CD4-positive, CD25-positive, alpha-beta regulatory T cell (primary cell): ENCODE results near the gene SVIL. TPM values are rescaled to one million over a fixed set of nuclear protein-coding genes. Genes with fewer than 3 reads are reported as not detected.
A peak's percentile ranks its signal among the peaks of the same experiment; 100 is the strongest.

Source experiments
- ATAC-seq, 2 donors: fragments of 150-1000 bp; cut with Tn5 transposase; one replicate each; pipeline ENCODE4 v1.10.0; 2021; ENCODE audit warnings: low read depth in 2 of 2, moderate number of reproducible peaks in 2 of 2, moderate library complexity in 1 of 2
- DNase-seq, 3 donors: peaks; one replicate each; pipeline versions ENCODE4 v3.0.0 to v3.0.0-alpha.2; 2012 to 2022; ENCODE audit warnings: mixed read lengths in 1 of 3
- H3K27ac ChIP-seq: one replicate; pipeline ENCODE4 v1.7.0; 2013; ENCODE audit warnings: mild to moderate bottlenecking, low read length; ENCODE audit not compliant: insufficient read depth, poor library complexity, severe bottlenecking
- H3K27me3 ChIP-seq: one replicate; pipeline ENCODE4 v1.7.0; 2013; ENCODE audit warnings: low read length; ENCODE audit not compliant: control insufficient read depth, insufficient read depth
- H3K36me3 ChIP-seq: one replicate; pipeline ENCODE4 v1.7.0; 2013; ENCODE audit warnings: mild to moderate bottlenecking, low read length, moderate library complexity; ENCODE audit not compliant: control insufficient read depth, insufficient read depth
- H3K4me1 ChIP-seq: 2 replicates; pipeline ENCODE4 v1.7.0; 2013; ENCODE audit warnings: mild to moderate bottlenecking, low read length; ENCODE audit not compliant: insufficient read depth, control insufficient read depth, poor library complexity, severe bottlenecking
- H3K4me3 ChIP-seq: one replicate; pipeline ENCODE4 v1.7.0; 2013; ENCODE audit warnings: low read depth, mild to moderate bottlenecking, low read length, moderate library complexity
- H3K9me3 ChIP-seq, 2 experiments: 1 replicate in 1 of 2; 2 replicates in 1 of 2; pipeline ENCODE4 v1.7.0; 2013; ENCODE audit warnings: low read length in 2 of 2, mild to moderate bottlenecking in 1 of 2, moderate library complexity in 1 of 2; ENCODE audit not compliant: control insufficient read depth in 2 of 2
- H3K27ac Mint-ChIP-seq, 3 donors: one replicate each; pipeline ENCODE4 v1.8.0; 2020 to 2022; ENCODE audit warnings: mild to moderate bottlenecking in 3 of 3, mixed read lengths in 3 of 3, moderate library complexity in 2 of 3
- H3K27me3 Mint-ChIP-seq: one replicate; pipeline ENCODE4 v1.8.0; 2022; ENCODE audit warnings: mild to moderate bottlenecking, mixed read lengths
- H3K36me3 Mint-ChIP-seq: one replicate; pipeline ENCODE4 v1.8.0; 2020; ENCODE audit warnings: mixed read lengths
- H3K4me1 Mint-ChIP-seq, 4 donors: one replicate each; pipeline ENCODE4 v1.8.0; 2020 to 2022; ENCODE audit warnings: mixed read lengths in 4 of 4, mild to moderate bottlenecking in 1 of 4
- H3K4me3 Mint-ChIP-seq, 4 donors: one replicate each; pipeline ENCODE4 v1.8.0; 2020 to 2022; ENCODE audit warnings: mild to moderate bottlenecking in 4 of 4, mixed read lengths in 4 of 4, moderate library complexity in 3 of 4
- H3K9me3 Mint-ChIP-seq, 7 donors: one replicate each; pipeline ENCODE4 v1.8.0; 2020 to 2022; ENCODE audit warnings: mixed read lengths in 7 of 7, mild to moderate bottlenecking in 3 of 7, moderate library complexity in 2 of 7
- polyA plus RNA-seq, 4 donors: library from polyadenylated mRNA; unstranded; fragments of 300-500 nt; fragmentation: Illumina TruSeq; gene quantifications; one replicate each; pipeline ENCODE4 v1.2.3, GENCODE V29; 2021
- total RNA-seq: library from RNA; stranded (reverse); gene quantifications from one replicate; pipeline ENCODE4 v1.2.3, GENCODE V29; 2022

The SVIL gene
- total and polyA plus RNA-seq, 5 donors from 2014 or later: 0.49 to 12.3 (median 3.8) TPM

DNA sequence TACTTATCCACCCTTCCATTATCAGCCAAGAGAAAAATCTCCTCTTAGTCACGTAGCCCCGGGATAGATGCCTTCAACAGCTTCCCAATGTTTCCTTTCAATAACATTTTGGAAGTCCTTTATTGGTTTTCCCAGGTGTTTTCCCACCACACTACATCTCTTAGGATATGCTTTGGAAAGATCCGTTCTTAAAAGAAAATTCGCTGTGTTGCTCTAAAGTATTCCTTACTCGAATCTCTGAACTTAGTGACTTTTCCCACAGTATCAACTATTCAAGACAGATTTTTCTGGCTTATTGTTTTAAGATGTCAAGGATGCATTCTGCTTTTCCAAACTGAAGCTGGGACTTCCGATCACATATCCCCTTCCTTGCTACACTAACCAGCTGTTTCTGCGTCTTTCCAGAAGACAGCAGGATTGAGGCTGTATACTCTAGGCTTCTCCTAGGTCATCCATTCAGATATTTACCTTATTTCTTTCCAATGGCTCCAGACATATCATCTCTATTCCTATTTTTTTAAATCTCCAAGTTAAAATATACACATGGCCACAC lies 36.5 kb upstream of the SVIL start:
- H3K27ac ChIP-seq: no peak overlapping the region
- H3K36me3 ChIP-seq: no peaks in the 10 kb centered on the region
- peaks cover 6 to 15% (median 11%) of the 10 kb centered on the region in 7 donors for H3K9me3 Mint-ChIP-seq
- no peak overlapping the region for H3K27ac Mint-ChIP-seq
- peaks cover 0 to 30% (median 13%) of the 10 kb centered on the region in 4 donors for H3K4me1 Mint-ChIP-seq
- DNase-seq (no peak), ATAC-seq (no peak)
- H3K4me1 ChIP-seq: no peaks in the 10 kb centered on the region
- H3K4me3 ChIP-seq: no peak overlapping the region
- H3K27me3 Mint-ChIP-seq: peaks cover 4% of the 10 kb centered on the region
- H3K4me3 Mint-ChIP-seq: no peak overlapping the region
- peaks cover 28% of the 10 kb centered on the region for H3K36me3 Mint-ChIP-seq
- H3K27me3 ChIP-seq: no peaks in the 10 kb centered on the region
- peaks cover 5 to 7% of the 10 kb centered on the region in 2 experiments for H3K9me3 ChIP-seq

DNA sequence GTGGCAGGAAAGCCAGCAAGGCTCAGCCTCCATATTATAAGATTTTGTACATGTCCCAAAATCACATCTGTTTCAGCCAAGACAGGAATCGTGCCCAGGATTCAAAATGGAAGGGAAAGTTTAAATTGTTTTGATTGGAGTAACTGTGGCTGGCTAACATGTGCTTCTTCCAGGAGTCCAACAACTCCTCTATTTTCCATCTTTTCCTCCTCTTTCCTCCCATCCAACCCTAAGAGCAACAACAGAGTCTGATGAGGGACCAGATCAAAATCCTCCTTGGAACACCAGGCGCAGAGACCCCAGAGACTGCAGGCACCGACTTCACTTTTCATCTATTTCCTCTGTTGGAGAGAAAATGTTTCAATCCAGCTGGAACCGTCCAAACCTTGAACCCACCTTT lies 36.0 kb upstream of the SVIL start:
- Histone ChIP-seq H3K36me3 (no peaks in the 10 kb centered on the region), H3K4me3 (no peak overlapping the region), H3K27ac (no peak overlapping the region), H3K9me3 (peaks cover under 1 to 1% of the 10 kb centered on the region in 2 experiments), H3K27me3 (no peaks in the 10 kb centered on the region), H3K4me1 (no peaks in the 10 kb centered on the region)
- Mint-ChIP-seq H3K4me3 (no peak overlapping the region), H3K9me3 (peaks cover 3 to 10% (median 7%) of the 10 kb centered on the region in 7 donors), H3K27ac (no peak overlapping the region), H3K36me3 (peaks cover 25% of the 10 kb centered on the region), H3K4me1 (peaks cover 0 to 24% (median 11%) of the 10 kb centered on the region in 4 donors), H3K27me3 (peaks cover 5% of the 10 kb centered on the region)
- DNase-seq (no peak), ATAC-seq (no peak)

DNA sequence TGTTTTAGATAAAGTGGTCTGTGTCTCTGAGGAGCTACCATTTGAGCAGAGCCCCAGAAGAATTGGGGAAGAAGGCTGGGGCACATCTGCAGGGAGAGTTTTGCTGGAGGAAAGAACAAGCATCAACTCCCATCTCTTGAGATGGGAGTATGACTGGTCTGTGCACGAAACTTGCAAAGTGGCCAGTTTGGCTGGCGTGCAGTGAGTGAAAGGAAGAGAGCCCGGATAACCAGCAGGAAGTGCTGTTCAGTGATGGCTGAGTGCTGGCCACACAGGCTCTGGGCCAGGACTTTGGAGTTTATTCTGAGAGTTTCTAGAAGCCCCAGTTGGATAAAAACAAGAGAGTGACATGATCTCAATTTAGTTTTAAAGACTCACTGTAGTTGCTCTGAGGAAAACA lies 34.4 kb upstream of the SVIL start:
- DNase-seq (no peak), ATAC-seq (no peak)
- Mint-ChIP-seq H3K9me3 (peaks cover 0 to 3% (median 2%) of the 10 kb centered on the region in 7 donors), H3K27ac (peak overlapping the region in 2 of 3 donors; percentile 23 to 72), H3K4me1 (peaks cover 0 to 18% (median 5%) of the 10 kb centered on the region in 4 donors), H3K36me3 (peaks cover 22% of the 10 kb centered on the region), H3K27me3 (peaks cover 5% of the 10 kb centered on the region), H3K4me3 (no peak overlapping the region)
- Histone ChIP-seq H3K27ac (no peak overlapping the region), H3K36me3 (no peaks in the 10 kb centered on the region), H3K9me3 (no peaks in the 10 kb centered on the region), H3K4me3 (no peak overlapping the region), H3K27me3 (no peaks in the 10 kb centered on the region), H3K4me1 (no peaks in the 10 kb centered on the region)

DNA sequence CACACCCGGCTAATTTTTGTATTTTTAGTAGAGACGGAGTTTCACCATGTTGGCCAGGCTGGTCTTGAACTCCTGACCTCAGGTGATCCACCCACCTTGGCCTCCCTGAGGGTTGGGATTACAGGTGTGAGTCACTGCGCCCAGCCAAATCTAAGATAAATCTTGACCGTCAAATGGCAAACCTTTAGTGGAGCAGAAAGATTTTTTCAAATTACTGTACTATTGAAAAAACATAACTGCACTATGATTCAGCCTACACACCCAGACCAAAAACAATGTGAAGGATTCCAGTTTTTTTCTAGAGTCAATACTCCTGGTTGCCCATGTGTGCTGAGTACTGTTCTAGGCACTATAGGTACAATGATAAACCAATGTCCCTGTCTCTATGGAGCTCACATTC lies 33.9 kb upstream of the SVIL start:
- Histone ChIP-seq H3K4me3 (no peak overlapping the region), H3K27me3 (no peaks in the 10 kb centered on the region), H3K27ac (no peak overlapping the region), H3K36me3 (no peaks in the 10 kb centered on the region), H3K9me3 (no peaks in the 10 kb centered on the region), H3K4me1 (no peaks in the 10 kb centered on the region)
- DNase-seq (no peak), ATAC-seq (no peak)
- peaks cover 22% of the 10 kb centered on the region for H3K36me3 Mint-ChIP-seq
- no peak overlapping the region for H3K4me3 Mint-ChIP-seq
- H3K9me3 Mint-ChIP-seq: peaks cover 0 to 3% (median 2%) of the 10 kb centered on the region in 7 donors
- peaks cover 0 to 18% (median 5%) of the 10 kb centered on the region in 4 donors for H3K4me1 Mint-ChIP-seq
- H3K27ac Mint-ChIP-seq: no peak overlapping the region
- peaks cover 5% of the 10 kb centered on the region for H3K27me3 Mint-ChIP-seq

DNA sequence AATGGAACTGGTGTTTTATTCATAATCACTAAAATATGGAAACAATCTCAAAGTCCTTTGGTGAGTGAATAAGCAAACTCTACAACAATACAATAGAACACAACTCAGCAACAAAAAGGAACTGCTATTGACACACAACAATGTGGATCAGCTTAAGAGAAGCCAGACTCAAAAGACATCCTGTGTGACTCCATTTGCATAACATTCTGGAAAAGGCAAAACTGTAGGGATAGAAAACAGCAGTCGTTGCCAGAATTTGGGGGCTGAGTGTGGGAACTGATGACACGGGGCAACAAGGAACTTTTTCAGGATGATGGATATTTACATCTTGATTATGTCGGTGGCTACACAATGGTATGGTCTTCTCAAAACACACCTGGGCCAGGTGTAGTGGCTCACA lies 32.4 kb upstream of the SVIL start:
- H3K36me3 Mint-ChIP-seq: peaks cover 22% of the 10 kb centered on the region
- H3K27me3 Mint-ChIP-seq: peaks cover 5% of the 10 kb centered on the region
- H3K4me1 ChIP-seq: no peaks in the 10 kb centered on the region
- peaks cover 0 to 17% (median 5%) of the 10 kb centered on the region in 4 donors for H3K4me1 Mint-ChIP-seq
- ATAC-seq (no peak), DNase-seq (no peak)
- no peak overlapping the region for H3K27ac Mint-ChIP-seq
- H3K27me3 ChIP-seq: no peaks in the 10 kb centered on the region
- H3K36me3 ChIP-seq: no peaks in the 10 kb centered on the region
- no peak overlapping the region for H3K4me3 ChIP-seq
- H3K9me3 Mint-ChIP-seq: peaks cover 0 to 3% (median 0%) of the 10 kb centered on the region in 7 donors
- no peak overlapping the region for H3K4me3 Mint-ChIP-seq
- H3K9me3 ChIP-seq: no peaks in the 10 kb centered on the region
- no peak overlapping the region for H3K27ac ChIP-seq

DNA sequence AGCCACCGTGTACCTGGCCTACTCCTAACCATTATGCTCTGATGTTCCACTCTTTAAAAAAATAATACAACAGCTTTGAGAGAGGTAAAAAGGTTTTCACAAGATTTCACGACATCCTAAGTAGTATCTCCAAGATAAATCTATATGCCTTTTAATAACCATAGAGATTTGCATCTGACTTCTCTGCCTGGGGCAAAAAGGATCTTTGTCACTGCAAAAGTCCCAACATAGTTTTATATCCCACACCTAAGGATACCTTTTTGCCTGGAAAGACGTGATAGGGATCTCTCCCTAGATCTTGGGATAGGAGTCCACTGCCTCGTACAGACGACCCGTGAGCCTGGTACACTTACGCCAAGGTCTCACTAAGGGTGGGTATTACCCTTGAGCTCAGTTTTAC lies 31.4 kb upstream of the SVIL start:
- no peak for DNase-seq
- Mint-ChIP-seq H3K4me1 (peaks cover 0 to 17% (median 3%) of the 10 kb centered on the region in 4 donors), H3K27ac (no peak overlapping the region)

DNA sequence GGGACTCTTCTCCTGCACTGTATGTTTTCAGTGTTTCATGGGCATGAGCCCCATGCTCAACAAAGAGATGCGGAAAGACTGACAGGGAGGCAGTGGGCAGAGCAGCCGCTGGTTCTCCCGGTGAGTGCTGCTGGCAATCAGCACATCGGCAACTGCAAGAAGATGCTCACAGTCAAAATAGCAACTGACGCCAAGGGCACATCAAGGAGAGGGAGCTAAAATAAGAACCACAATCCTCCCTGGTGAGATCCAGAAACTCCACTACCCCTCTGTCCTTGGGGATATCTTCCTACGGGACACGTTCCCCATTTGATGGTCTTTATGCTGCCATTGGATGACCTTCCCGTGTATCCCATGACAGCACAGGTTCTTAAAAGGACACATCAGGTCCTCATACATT lies 28.9 kb upstream of the SVIL start:
- Mint-ChIP-seq H3K36me3 (peaks cover under 1% of the 10 kb centered on the region), H3K27me3 (peaks cover 5% of the 10 kb centered on the region), H3K27ac (no peak overlapping the region), H3K9me3 (no peaks in the 10 kb centered on the region), H3K4me3 (no peak overlapping the region), H3K4me1 (peaks cover 0 to 23% (median 9%) of the 10 kb centered on the region in 4 donors)
- Histone ChIP-seq H3K27ac (no peak overlapping the region), H3K27me3 (no peaks in the 10 kb centered on the region), H3K4me3 (no peak overlapping the region), H3K4me1 (peaks cover 13% of the 10 kb centered on the region), H3K36me3 (no peaks in the 10 kb centered on the region), H3K9me3 (no peaks in the 10 kb centered on the region)
- DNase-seq (no peak), ATAC-seq (no peak)

More for the DNA sequence above, 31.4 kb upstream of the SVIL start:
- no peak overlapping the region for H3K27ac ChIP-seq
- no peaks in the 10 kb centered on the region for H3K27me3 ChIP-seq
- H3K4me3 Mint-ChIP-seq: no peak overlapping the region
- ATAC-seq: no peak
- H3K36me3 Mint-ChIP-seq: peaks cover 17% of the 10 kb centered on the region
- H3K4me3 ChIP-seq: no peak overlapping the region
- peaks cover 0 to 3% (median 0%) of the 10 kb centered on the region in 7 donors for H3K9me3 Mint-ChIP-seq
- peaks cover 5% of the 10 kb centered on the region for H3K27me3 Mint-ChIP-seq
- no peaks in the 10 kb centered on the region for H3K9me3 ChIP-seq
- H3K4me1 ChIP-seq: no peaks in the 10 kb centered on the region
- no peaks in the 10 kb centered on the region for H3K36me3 ChIP-seq
